ENCODE results near the gene PLA2G15.
"Not testable (repeated sequence)": the region's sequence is repeated elsewhere in the genome, so short reads cannot be mapped to it uniquely, and the experiment has no call there.

DNA sequence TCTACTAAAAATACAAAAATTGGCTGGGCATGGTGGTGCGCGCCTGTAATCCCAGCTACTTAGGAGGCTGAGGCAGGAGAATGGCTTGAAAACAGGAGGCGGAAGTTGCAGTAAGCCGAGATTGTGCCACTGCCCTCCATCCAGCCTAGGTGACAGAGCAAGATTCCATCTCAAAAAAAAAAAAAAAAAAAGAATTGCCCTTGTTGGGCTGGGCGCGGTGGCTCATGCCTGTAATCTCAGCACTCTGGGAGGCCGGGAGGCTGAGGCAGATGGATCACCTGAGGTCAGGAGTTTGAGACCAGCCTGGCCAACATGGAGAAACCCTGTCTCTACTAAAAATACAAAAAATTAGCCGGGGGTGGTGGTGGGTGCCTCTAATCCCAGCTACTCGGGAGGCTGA, 43.6 kb downstream of the PLA2G15 start:
- not testable (repeated sequence) for TF ChIP-seq POLR2A (IDR thresholded peaks at IDR 0.05)
- TF ChIP-seq, protein P1, sequence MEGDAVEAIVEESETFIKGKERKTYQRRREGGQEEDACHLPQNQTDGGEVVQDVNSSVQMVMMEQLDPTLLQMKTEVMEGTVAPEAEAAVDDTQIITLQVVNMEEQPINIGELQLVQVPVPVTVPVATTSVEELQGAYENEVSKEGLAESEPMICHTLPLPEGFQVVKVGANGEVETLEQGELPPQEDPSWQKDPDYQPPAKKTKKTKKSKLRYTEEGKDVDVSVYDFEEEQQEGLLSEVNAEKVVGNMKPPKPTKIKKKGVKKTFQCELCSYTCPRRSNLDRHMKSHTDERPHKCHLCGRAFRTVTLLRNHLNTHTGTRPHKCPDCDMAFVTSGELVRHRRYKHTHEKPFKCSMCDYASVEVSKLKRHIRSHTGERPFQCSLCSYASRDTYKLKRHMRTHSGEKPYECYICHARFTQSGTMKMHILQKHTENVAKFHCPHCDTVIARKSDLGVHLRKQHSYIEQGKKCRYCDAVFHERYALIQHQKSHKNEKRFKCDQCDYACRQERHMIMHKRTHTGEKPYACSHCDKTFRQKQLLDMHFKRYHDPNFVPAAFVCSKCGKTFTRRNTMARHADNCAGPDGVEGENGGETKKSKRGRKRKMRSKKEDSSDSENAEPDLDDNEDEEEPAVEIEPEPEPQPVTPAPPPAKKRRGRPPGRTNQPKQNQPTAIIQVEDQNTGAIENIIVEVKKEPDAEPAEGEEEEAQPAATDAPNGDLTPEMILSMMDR (IDR thresholded peaks at IDR 0.05), result not testable (repeated sequence)
